H1 (cell line): ENCODE measurements around the gene COMMD1.

Experiments
- BCL11A ChIP-seq, 2 experiments: IDR thresholded peaks; one replicate each; pipeline ENCODE4 v1.6.1; 2011; ENCODE audit warnings: low read depth in 2 of 2, low read length in 2 of 2, mild to moderate bottlenecking in 2 of 2
- CBX5 ChIP-seq: fragments of 300-800, 300-1000 bp; sonication (generic); IDR thresholded peaks from 2 replicates; pipeline ENCODE4 v1.7.1; 2016; ENCODE audit warnings: antibody characterized with exemption, low read length, low read depth
- EP300 ChIP-seq, 2 experiments: IDR thresholded peaks; 1 replicate in 1 of 2; 2 replicates in 1 of 2; pipeline ENCODE4 v1.6.1; 2011 to 2012; ENCODE audit warnings: low read depth in 2 of 2, low read length in 2 of 2, mild to moderate bottlenecking in 2 of 2, borderline replicate concordance in 1 of 2, inconsistent platforms in 1 of 2, moderate library complexity in 1 of 2
- EZH2 ChIP-seq: fragments of 200-600 bp; sonication (generic); IDR thresholded peaks from 2 replicates; pipeline ENCODE4 v1.7.1; 2012; ENCODE audit warnings: low read depth, mild to moderate bottlenecking, moderate library complexity, low read length, inconsistent platforms; ENCODE audit not compliant: severe bottlenecking
- GTF2F1 ChIP-seq: IDR thresholded peaks from 2 replicates; pipeline ENCODE4 v1.6.1; 2012; ENCODE audit warnings: low read depth, low read length, improper control_type of control experiment, borderline replicate concordance
- HDAC2 ChIP-seq, 2 experiments: fragments of 300-600 bp in 1 of 2; sonication (generic) in 1 of 2; IDR thresholded peaks; 2 replicates each; pipeline ENCODE4 v1.6.1; 2011 to 2012; ENCODE audit warnings: low read depth in 2 of 2, low read length in 2 of 2, mild to moderate bottlenecking in 2 of 2, moderate library complexity in 2 of 2, borderline replicate concordance in 1 of 2, inconsistent platforms in 1 of 2
- POLR2AphosphoS5 ChIP-seq: IDR thresholded peaks from 2 replicates; pipeline ENCODE4 v1.6.1; 2011; ENCODE audit warnings: low read depth, low read length
- RAD21 ChIP-seq, 2 experiments: IDR thresholded peaks in 1 of 2; conservative IDR thresholded peaks in 1 of 2; 2 replicates each; pipeline ENCODE4 v1.6.1; 2011; ENCODE audit warnings: low read depth in 2 of 2, low read length in 2 of 2, improper control_type of control experiment in 1 of 2, inconsistent platforms in 1 of 2, mild to moderate bottlenecking in 1 of 2, moderate library complexity in 1 of 2
- RXRA ChIP-seq: IDR thresholded peaks from 2 replicates; pipeline ENCODE4 v1.6.1; 2011; ENCODE audit warnings: low read depth, mild to moderate bottlenecking, low read length, moderate library complexity; ENCODE audit not compliant: insufficient read depth
- TAF1 ChIP-seq: IDR thresholded peaks from 2 replicates; pipeline ENCODE4 v1.6.1; 2011; ENCODE audit warnings: mild to moderate bottlenecking, low read depth, low read length
- TF ChIP-seq, protein P1 (sequence below): IDR thresholded peaks from 2 replicates; pipeline ENCODE4 v1.6.1; 2011; ENCODE audit warnings: low read depth, mild to moderate bottlenecking, low read length; ENCODE audit not compliant: insufficient read depth
- TF ChIP-seq, protein P2 (sequence below): IDR thresholded peaks from 2 replicates; pipeline ENCODE4 v1.6.1; 2011; ENCODE audit warnings: low read length, improper control_type of control experiment
- TF ChIP-seq, protein P3 (sequence below), 3 experiments: IDR thresholded peaks; 1 replicate in 2 of 3; 2 replicates in 1 of 3; pipeline versions ENCODE4 v1.5.1 to v1.6.1; 2011; ENCODE audit warnings: low read length in 3 of 3, mild to moderate bottlenecking in 3 of 3, inconsistent platforms in 2 of 3, low read depth in 1 of 3, moderate library complexity in 1 of 3; ENCODE audit not compliant: insufficient read depth in 1 of 3; ENCODE audit errors: control extremely low read depth in 1 of 3

DNA sequence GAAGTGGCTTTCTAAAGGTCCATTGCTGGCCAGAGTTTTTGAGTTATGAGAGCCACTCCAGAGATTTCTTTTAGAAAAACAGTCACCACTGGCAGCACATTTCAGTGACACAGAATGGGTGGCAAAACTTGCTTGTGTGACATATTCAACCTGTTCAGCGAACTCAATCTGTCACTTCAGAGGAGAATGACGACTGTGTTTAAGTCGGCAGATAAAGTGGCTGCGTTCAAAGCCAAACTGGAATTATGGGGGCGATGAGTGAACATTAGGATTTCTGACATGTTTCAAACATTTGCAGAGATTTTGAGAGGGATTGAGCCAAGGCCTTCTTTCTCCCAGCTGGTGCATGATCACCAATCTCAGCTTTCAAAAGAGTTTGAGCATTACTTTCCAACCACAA, 150.9 kb downstream of the COMMD1 start:
- TF ChIP-seq TAF1 (no peak), BCL11A (IDR thresholded peaks at IDR 0.05; ENCODE audit: low read depth in 2 of 2, low read length in 2 of 2) (no peak), HDAC2 (IDR thresholded peaks at IDR 0.05; ENCODE audit: borderline replicate concordance in 1 of 2, low read depth in 2 of 2, low read length in 2 of 2) (no peak), EZH2 (no peak), EP300 (IDR thresholded peaks at IDR 0.05; ENCODE audit: borderline replicate concordance in 1 of 2, low read depth in 2 of 2, low read length in 2 of 2) (no peak), CBX5 (no peak), POLR2AphosphoS5 (no peak), RXRA (no peak), RAD21 (IDR thresholded peaks at IDR 0.05 in 1 of 2, conservative IDR thresholded peaks at IDR 0.05 in 1 of 2; ENCODE audit: low read depth in 2 of 2, low read length in 2 of 2) (no peak), GTF2F1 (no peak)
- TF ChIP-seq, protein P1, sequence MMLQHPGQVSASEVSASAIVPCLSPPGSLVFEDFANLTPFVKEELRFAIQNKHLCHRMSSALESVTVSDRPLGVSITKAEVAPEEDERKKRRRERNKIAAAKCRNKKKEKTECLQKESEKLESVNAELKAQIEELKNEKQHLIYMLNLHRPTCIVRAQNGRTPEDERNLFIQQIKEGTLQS, result no peak
- TF ChIP-seq, protein P2, sequence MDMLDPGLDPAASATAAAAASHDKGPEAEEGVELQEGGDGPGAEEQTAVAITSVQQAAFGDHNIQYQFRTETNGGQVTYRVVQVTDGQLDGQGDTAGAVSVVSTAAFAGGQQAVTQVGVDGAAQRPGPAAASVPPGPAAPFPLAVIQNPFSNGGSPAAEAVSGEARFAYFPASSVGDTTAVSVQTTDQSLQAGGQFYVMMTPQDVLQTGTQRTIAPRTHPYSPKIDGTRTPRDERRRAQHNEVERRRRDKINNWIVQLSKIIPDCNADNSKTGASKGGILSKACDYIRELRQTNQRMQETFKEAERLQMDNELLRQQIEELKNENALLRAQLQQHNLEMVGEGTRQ, result no peak
- TF ChIP-seq, protein P3, sequence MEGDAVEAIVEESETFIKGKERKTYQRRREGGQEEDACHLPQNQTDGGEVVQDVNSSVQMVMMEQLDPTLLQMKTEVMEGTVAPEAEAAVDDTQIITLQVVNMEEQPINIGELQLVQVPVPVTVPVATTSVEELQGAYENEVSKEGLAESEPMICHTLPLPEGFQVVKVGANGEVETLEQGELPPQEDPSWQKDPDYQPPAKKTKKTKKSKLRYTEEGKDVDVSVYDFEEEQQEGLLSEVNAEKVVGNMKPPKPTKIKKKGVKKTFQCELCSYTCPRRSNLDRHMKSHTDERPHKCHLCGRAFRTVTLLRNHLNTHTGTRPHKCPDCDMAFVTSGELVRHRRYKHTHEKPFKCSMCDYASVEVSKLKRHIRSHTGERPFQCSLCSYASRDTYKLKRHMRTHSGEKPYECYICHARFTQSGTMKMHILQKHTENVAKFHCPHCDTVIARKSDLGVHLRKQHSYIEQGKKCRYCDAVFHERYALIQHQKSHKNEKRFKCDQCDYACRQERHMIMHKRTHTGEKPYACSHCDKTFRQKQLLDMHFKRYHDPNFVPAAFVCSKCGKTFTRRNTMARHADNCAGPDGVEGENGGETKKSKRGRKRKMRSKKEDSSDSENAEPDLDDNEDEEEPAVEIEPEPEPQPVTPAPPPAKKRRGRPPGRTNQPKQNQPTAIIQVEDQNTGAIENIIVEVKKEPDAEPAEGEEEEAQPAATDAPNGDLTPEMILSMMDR (IDR thresholded peaks at IDR 0.05; ENCODE audit: control extremely low read depth in 1 of 3, insufficient read depth in 1 of 3, low read depth in 1 of 3, low read length in 3 of 3), result no peak
